Mammary epithelial cell (primary cell): ENCODE data around the gene NRSN2.

Source experiments
- CTCF ChIP-seq, 2 donors: IDR thresholded peaks in 1 of 2; conservative IDR thresholded peaks in 1 of 2; 2 replicates each; pipeline ENCODE4 v1.5.1; 2011 to 2012; ENCODE audit warnings: inconsistent platforms in 2 of 2, low read length in 2 of 2, mild to moderate bottlenecking in 2 of 2, control low read depth in 1 of 2, low read depth in 1 of 2; ENCODE audit not compliant: insufficient read depth in 1 of 2; ENCODE audit errors: extremely low read depth in 1 of 2
- EZH2 ChIP-seq: IDR thresholded peaks from 2 replicates; pipeline ENCODE4 v1.6.1; 2012; ENCODE audit warnings: low read length, inconsistent platforms, borderline replicate concordance

GRCh38 chr20:347317-347639, 367 bp downstream of the NRSN2 start:
- no peak for TF ChIP-seq CTCF (conservative IDR thresholded peaks at IDR 0.05 in 1 of 2, IDR thresholded peaks at IDR 0.05 in 1 of 2; ENCODE audit: extremely low read depth in 1 of 2, insufficient read depth in 1 of 2, low read depth in 1 of 2, low read length in 2 of 2)
- no peak for TF ChIP-seq EZH2
